Measurements from ENCODE around the gene TMF1. TPM values are rescaled to one million over a fixed set of nuclear protein-coding genes. Genes with fewer than 3 reads are reported as not detected.
A peak's percentile ranks its signal among the peaks of the same experiment; 100 is the strongest.

TMF1 gene
- total RNA-seq, 1 experiment from 2014 or later: 18.7 TPM

- ChIA-PET POLR2A (no interaction called here), CTCF (no interaction called here)
- H3K9me3 ChIP-seq (ENCODE audit: control insufficient read depth, insufficient read depth, low read depth, low read length): no peaks in the 10 kb centered on the region
- intact Hi-C loops (cut with micrococcal nuclease; ENCODE audit: unreplicated experiment): no loop called here
- BruUV-seq (replicated peaks): TSS peak; percentile 45
- H3K36me3 ChIP-seq (ENCODE audit: control insufficient read depth, insufficient read depth, low read length): no peaks in the 10 kb centered on the region; the same call in none of the 2 replicates
- no peak for DNase-seq (ENCODE audit: low read depth, low spot score)
- peak overlapping the region; percentile 89 for H3K27ac ChIP-seq (ENCODE audit: low read length)
- in situ Hi-C loops (cut with HindIII; ENCODE audit: low pct_unique_long_range_greater_than_20kb, low sequenced_read_pairs): no loop called here
- no peak for ATAC-seq
- no peak for TF ChIP-seq TCF7L2 (IDR thresholded peaks at IDR 0.05; ENCODE audit: low read depth, low read length)
- TF ChIP-seq SIN3A (IDR thresholded peaks at IDR 0.05; ENCODE audit: borderline replicate concordance, insufficient read depth, low read depth, low read length): no peak
- no peak for TF ChIP-seq CTCF (IDR thresholded peaks at IDR 0.05)
- TF ChIP-seq POLR2AphosphoS5 (IDR thresholded peaks at IDR 0.05; ENCODE audit: low read depth, low read length): no peak
- no peak for TF ChIP-seq REST (IDR thresholded peaks at IDR 0.05; ENCODE audit: insufficient read depth in 1 of 2, low read depth in 2 of 2, low read length in 1 of 2)
- peaks cover 46% of the 10 kb centered on the region for H3K4me1 ChIP-seq (ENCODE audit: control insufficient read depth, insufficient read depth, low read length)
- H3K27me3 ChIP-seq (ENCODE audit: control insufficient read depth, insufficient read depth, low read length): no peaks in the 10 kb centered on the region
- H3K4me3 ChIP-seq (ENCODE audit: low read depth in 2 of 2, low read length in 2 of 2): peak overlapping the region in 1 of 2 experiments; percentile 29; a peak in 2 of 4 replicates
These were observed 35.1 kb upstream of the TMF1 start for GRCh38 chr3:69087030-69087791.

- TF ChIP-seq POLR2AphosphoS5 (IDR thresholded peaks at IDR 0.05; ENCODE audit: low read depth, low read length): no peak
- TF ChIP-seq TCF7L2 (IDR thresholded peaks at IDR 0.05; ENCODE audit: low read depth, low read length): no peak
- no peak for TF ChIP-seq REST (IDR thresholded peaks at IDR 0.05; ENCODE audit: insufficient read depth in 1 of 2, low read depth in 2 of 2, low read length in 1 of 2)
- TF ChIP-seq CTCF (IDR thresholded peaks at IDR 0.05): no peak
- no peak for TF ChIP-seq SIN3A (IDR thresholded peaks at IDR 0.05; ENCODE audit: borderline replicate concordance, insufficient read depth, low read depth, low read length)
- H3K4me1 ChIP-seq (ENCODE audit: control insufficient read depth, insufficient read depth, low read length): peaks cover 54% of the 10 kb centered on the region
- no peaks in the 10 kb centered on the region for H3K9me3 ChIP-seq (ENCODE audit: control insufficient read depth, insufficient read depth, low read depth, low read length)
- no TSS peak for BruUV-seq (replicated peaks)
- in situ Hi-C loops (cut with HindIII; ENCODE audit: low pct_unique_long_range_greater_than_20kb, low sequenced_read_pairs) (no loop called here), intact Hi-C loops (cut with micrococcal nuclease; ENCODE audit: unreplicated experiment) (no loop called here)
- H3K36me3 ChIP-seq (ENCODE audit: control insufficient read depth, insufficient read depth, low read length): no peaks in the 10 kb centered on the region; the same call in none of the 2 replicates
- ATAC-seq: peak; percentile 63
- ChIA-PET CTCF (no interaction called here), POLR2A (no interaction called here)
- DNase-seq (ENCODE audit: low read depth, low spot score): no peak
- no peaks in the 10 kb centered on the region for H3K27me3 ChIP-seq (ENCODE audit: control insufficient read depth, insufficient read depth, low read length)
- peak overlapping the region; percentile 87 to 89 for H3K4me3 ChIP-seq (ENCODE audit: low read depth in 2 of 2, low read length in 2 of 2)
- peak overlapping the region; percentile 89 for H3K27ac ChIP-seq (ENCODE audit: low read length)
These were observed 33.9 kb upstream of the TMF1 start for GRCh38 chr3:69085833-69086722.
